NCI-H128 (cell line): ENCODE measurements around the gene DDX47.
"Not testable (repeated sequence)": the region's sequence is repeated elsewhere in the genome, so short reads cannot be mapped to it uniquely, and the experiment has no call there.

Experiments used
- DNase-seq: peaks from one replicate; lab custom pipeline; 2025; ENCODE audit not compliant: unreplicated experiment; lab: John Stamatoyannopoulos, UW

The DDX47 gene

GRCh38 chr12:12796928-12797793, 16.0 kb upstream of the DDX47 start:
- no peak for DNase-seq

- no peak for DNase-seq
Measured at GRCh38 chr12:12797794-12798152, 15.4 kb upstream of the DDX47 start.

GRCh38 chr12:12798480-12798879, 14.7 kb upstream of the DDX47 start:
- DNase-seq = no peak

GRCh38 chr12:12799163-12799920, 13.8 kb upstream of the DDX47 start:
- DNase-seq = no peak

GRCh38 chr12:12800406-12801180, 12.6 kb upstream of the DDX47 start:
- DNase-seq = no peak

- not testable (repeated sequence) for DNase-seq
Measured at GRCh38 chr12:12801656-12802055, 11.5 kb upstream of the DDX47 start.

GRCh38 chr12:12803186-12803585, 10.0 kb upstream of the DDX47 start:
- DNase-seq = no peak

GRCh38 chr12:12804011-12804410, 9.1 kb upstream of the DDX47 start:
- DNase-seq = no peak

- no peak for DNase-seq
Measured at GRCh38 chr12:12804432-12804886, 8.7 kb upstream of the DDX47 start.

GRCh38 chr12:12806784-12807516, 6.2 kb upstream of the DDX47 start:
- no peak for DNase-seq

- DNase-seq = not testable (repeated sequence)
Measured at GRCh38 chr12:12807517-12807903, 5.6 kb upstream of the DDX47 start.

GRCh38 chr12:12807970-12808702, 5.0 kb upstream of the DDX47 start:
- DNase-seq = no peak

GRCh38 chr12:12810553-12811021, 2.6 kb upstream of the DDX47 start:
- no peak for DNase-seq

- DNase-seq = no peak
Measured at GRCh38 chr12:12811343-12811742, 1.8 kb upstream of the DDX47 start.

GRCh38 chr12:12812174-12812573, 972 bp upstream of the DDX47 start:
- DNase-seq = no peak

GRCh38 chr12:12812618-12813119, 477 bp upstream of the DDX47 start:
- no peak for DNase-seq

GRCh38 chr12:12817616-12818015, 4.5 kb downstream of the DDX47 start:
- no peak for DNase-seq

GRCh38 chr12:12818701-12819100, 5.6 kb downstream of the DDX47 start:
- no peak for DNase-seq

GRCh38 chr12:12819221-12819620, 6.1 kb downstream of the DDX47 start:
- DNase-seq = no peak
